SH-SY5Y (cell line): ENCODE data around the gene FADS6.

Experiments
- GATA2 ChIP-seq: IDR thresholded peaks from 2 replicates; pipeline ENCODE4 v1.6.1; 2011; ENCODE audit warnings: mild to moderate bottlenecking, low read depth, low read length
- GATA3 ChIP-seq: IDR thresholded peaks from 2 replicates; pipeline ENCODE4 v1.6.1; 2011; ENCODE audit warnings: low read depth, mild to moderate bottlenecking, low read length, moderate library complexity

GRCh38 chr17:74922172-74922571 is 28.7 kb upstream of the FADS6 start:
- TF ChIP-seq GATA2 (no peak), GATA3 (no peak)
